Measurements from ENCODE around the gene MED19.
"Not testable (repeated sequence)": the region's sequence is repeated elsewhere in the genome, so short reads cannot be mapped to it uniquely, and the experiment has no call there.

MED19 gene

DNA sequence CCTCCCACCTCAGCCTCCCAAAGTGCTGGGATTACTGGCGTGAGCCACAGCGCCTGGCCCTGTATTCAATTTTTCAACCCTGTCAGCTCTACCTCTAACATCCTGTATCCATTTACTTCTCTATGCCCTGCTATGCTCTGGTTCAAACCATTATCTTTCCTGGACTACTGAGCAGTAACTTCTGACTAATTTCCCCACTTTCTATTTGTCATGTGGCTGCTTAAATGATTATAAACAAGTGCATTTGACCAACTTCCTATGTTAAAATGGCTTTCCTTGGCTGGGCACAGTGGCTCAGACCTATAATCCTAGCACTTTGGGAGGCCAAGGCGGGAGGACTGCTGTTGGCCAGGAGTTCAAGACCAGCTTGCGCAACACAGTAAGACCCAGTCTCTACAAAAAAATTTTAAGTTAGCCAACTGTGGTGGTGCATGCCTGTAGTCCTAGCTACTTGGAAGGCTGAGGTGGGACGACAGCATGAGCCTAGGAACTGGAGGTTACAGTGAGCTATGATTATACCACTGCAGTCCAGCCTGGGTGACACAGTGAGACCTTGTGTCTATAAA is 2.1 kb downstream of the MED19 start:
- intact Hi-C loops (cut with DNase I), result loop anchor here (2.0 to 5.0 kb wide), 2 partner anchors 52 to 91 kb away; partner anchors contain the start of gene CTNND1
- DNase-seq, result peak in 1 of 10 donors; percentile 1

DNA sequence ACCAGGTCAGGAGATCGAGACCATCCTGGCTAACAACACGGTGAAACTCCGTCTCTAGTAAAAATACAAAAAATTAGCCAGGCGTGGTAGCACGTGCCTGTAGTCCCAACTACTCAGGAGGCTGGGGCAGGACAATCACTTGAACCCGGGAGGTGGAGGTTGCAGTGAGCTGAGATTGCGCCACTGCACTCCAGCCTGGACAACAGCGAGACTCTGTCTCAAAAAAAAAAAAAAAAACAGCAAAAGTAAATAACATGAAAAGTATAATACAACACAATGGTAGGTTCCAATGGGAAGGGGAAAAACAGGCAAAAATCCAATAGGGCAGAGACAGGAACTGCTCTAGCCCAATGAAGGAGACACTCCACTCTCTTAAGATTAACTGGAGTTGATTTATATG is 6.6 kb downstream of the MED19 start:
- intact Hi-C loops (cut with DNase I); DNase-seq: not testable (repeated sequence)

DNA sequence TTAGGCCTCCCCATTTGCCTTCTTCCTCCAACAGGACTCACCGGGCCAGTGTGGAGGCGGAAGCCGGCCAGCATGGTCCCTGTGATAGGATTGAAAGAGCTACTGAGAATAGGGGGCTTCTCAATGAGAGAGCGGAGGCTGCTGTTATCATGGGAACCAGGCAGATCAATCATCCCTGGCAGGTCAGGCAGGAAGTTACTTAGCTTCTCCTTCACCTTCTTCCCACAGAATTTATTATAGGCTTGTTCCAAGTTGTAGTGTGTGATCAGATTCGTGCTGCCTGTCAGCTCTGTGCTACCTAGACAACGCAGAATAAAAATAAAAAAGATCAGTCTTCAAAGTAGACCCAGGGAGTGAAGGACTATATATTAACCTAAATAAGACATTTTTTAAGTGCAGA is 7.1 kb downstream of the MED19 start:
- DNase-seq, result no peak
- intact Hi-C loops (cut with DNase I), result no loop called here

DNA sequence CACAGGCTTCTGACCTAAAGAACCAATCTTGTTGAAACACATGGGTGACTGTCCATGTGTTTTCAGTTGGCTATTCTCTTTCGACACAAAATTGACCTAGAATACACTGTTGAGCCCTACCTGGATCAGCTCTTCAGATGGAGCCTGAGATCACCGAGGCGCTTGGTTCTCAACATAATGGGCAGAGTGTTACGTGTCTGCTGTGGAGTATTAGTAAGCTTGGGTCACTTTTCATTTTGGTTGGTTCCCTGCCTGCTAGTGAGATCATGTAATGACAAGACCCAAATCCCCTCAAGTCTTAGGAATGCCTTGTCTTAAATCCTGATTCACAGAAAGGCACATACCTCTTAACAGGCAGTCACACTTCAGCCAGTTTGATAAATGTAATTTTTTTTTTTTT is 8.7 kb downstream of the MED19 start:
- intact Hi-C loops (cut with DNase I), result no loop called here

DNA sequence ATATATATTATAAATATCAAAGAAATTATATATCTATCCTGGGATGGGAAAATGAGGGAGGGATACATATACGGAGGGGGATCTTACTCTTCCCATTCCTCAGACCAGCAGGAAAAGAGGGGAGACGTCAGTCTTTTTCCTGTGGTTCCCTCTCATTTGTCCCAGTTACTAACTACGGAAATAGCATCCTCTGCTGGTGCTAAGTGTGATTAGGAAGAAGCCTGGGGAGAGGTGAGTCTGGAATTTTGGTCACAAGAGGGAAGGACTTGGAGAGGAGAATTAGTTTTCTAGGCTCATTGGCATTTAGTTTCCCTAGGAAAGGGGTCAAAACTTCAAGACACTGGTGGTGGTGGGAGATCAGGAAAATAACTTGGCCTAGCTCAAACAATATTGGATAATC is 11.6 kb downstream of the MED19 start:
- DNase-seq, result no peak
- intact Hi-C loops (cut with DNase I), result no loop called here

More for the DNA sequence above, 8.7 kb downstream of the MED19 start:
- no peak for DNase-seq

DNA sequence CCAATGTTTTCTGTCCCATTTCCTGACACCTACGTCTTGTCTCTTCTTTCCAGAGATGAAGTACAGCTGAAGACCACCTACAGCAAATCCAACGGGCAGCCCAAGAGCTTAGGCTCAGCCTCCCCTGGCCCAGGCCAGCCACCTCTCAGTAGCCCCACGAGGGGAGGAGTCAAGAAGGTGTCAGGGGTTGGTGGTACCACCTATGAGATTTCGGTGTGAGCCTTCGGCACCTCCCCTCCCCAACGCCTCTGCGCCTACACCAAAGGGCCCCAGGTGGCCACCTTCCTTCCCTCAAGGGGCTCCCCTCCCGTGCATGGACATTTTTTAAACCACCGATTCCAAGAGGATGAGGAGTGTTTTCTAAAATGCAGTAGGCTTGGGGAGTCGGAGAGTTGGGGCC is 12.2 kb downstream of the MED19 start:
- DNase-seq, result peak in 1 of 10 donors; percentile 24
- intact Hi-C loops (cut with DNase I), result no loop called here

DNA sequence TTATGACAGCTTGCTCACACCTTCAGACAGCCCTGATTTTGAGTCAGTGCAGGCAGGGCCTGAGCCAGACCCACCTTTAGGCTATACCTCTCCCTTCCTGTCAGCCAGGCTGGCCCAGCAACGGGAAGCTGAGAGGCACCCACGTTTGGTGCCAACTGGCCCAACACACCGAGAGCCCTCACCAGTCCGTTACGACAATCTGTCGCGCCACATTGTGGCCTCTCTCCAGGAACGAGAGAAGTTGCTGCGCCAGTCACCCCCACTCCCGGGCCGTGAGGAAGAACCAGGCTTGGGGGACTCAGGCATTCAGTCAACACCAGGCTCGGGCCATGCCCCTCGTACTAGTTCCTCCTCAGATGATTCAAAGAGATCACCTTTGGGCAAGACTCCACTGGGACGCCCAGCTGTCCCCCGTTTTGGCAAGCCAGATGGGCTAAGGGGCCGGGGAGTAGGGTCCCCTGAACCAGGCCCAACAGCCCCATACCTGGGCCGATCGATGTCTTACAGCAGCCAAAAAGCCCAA is 13.1 kb downstream of the MED19 start:
- peak in 1 of 10 donors; percentile 75 for DNase-seq

DNA sequence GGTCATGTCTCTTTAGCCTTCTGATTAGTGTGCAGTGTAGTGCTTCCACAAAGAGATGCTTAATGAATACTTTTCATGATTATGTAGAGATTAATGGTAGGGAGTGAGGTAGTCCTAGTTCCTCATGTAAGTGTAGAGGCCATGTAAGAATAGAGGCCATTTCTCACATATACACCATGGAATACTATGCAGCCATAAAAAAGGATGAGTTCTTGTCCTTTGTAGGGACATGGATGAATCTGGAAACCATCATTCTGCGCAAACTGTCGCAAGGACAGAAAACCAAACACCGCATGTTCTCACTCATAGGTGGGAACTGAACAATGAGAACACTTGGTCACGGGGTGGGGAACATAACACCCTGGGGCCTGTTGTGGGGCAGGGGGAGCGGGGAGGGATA is 21.5 kb downstream of the MED19 start:
- DNase-seq; intact Hi-C loops (cut with DNase I): not testable (repeated sequence)

More for the DNA sequence above, 13.1 kb downstream of the MED19 start:
- intact Hi-C loops (cut with DNase I), result no loop called here

DNA sequence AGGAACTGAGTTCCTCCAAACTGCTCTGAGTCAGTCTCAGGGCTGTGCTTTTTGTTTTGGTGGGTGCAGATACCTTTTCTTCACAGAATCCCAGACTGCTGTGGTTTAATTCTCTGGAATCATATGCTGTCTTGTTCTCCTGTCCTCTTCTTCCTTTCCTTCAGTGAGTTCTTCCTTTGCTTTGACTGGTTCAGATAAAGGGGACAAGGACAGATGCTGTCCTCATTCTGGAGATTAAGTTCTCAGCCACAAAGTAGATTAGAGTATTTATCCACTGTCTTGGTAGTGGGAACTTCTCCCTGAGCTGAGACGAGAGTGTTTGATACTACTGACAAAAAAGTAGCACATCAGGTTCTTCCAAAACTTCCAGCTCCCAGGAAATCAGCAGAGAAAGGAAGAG is 30.8 kb downstream of the MED19 start:
- intact Hi-C loops (cut with DNase I), result no loop called here
- DNase-seq, result no peak

DNA sequence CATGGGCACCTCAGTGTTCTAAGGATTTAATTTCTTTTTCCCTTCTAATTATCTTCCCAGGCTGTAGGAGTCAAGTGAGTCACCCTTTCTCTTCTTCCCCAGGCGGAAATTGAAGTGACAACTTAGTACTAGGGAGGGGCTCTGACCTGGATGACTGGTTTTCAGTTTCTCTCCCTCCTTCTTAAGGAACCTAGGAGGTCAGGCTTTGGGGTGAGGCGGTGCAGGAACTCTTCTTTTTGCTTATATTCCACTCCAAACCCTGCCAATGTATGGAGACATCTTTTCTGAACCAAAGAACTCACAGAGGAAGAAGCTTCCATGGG is 31.5 kb downstream of the MED19 start:
- no peak for DNase-seq

DNA sequence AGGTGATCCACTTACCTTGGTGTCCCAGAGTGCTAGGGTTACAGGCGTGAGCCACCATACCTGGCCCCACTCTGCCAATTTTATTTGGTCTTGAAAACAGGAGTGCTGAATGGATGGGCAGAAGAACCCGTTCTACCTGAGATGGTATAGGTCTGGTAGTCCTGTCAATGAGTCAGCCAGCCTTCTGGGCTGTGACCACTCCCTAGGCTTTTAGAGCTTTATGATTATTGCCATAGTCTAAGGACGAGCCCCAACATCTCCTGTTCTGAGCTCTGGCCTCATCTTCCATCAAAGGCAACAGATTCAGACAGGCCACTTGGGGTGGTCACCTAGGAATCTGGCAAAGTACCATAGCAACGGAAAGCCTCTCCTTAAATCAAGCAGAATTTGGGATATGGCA is 32.6 kb downstream of the MED19 start:
- intact Hi-C loops (cut with DNase I), result no loop called here
- no peak for DNase-seq

More for the DNA sequence above, 31.5 kb downstream of the MED19 start:
- intact Hi-C loops (cut with DNase I), result no loop called here

DNA sequence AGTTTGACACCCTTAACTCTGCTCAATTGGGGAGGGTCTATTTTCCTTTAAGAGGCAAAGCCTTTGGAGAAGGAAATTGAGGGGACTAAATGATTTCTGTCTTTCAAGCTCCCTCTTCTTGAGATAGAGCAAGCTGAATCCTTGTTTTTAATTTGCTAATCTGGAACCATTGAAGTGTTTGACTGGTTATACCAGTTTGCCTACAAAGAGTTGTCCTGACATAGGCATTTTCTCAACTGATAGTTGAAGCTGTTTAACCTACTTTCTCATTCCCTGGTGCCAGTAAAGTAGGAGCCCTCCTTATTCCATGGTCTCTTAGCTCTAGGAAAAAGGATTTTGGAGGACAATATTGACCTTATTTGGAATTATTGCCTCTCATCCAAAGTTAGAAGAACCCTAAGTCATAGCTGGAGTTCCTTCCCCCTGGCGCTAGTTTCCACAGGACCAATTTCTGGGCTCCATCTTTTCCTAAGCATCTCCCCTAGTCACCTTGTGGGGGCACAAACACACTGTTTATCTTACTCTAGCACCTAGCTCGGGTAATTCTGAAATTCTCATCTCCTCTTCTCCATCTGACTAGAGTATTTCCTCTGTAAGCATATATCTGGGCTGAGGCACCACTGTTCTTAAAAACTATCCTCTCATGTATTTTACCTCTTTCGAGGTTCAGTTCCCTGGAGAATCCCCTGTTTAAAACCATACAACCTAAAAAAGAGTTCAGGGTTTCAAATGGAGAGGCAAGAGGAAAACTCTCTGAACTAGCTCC is 36.7 kb downstream of the MED19 start:
- no peak for DNase-seq
- intact Hi-C loops (cut with DNase I), result no loop called here

DNA sequence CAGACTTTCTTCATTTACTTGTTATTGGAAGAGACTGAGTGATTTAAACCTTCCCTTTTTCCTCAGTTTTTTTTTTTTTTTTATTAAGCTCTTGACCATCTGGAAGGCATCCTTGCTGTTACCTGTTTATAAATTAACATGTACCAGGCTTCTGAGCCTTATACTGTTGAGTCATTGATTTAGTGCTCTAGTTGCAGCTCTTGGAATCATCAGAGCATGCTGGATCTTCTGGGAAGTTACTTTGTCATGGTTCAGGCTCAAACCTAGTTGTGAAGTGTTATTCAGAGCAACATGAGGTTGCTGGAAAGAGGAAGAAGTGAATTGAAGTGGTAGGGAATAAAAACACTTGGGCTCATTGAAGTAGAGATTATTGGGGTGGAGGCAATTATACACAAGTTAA is 37.8 kb downstream of the MED19 start:
- intact Hi-C loops (cut with DNase I), result no loop called here
- DNase-seq, result no peak

DNA sequence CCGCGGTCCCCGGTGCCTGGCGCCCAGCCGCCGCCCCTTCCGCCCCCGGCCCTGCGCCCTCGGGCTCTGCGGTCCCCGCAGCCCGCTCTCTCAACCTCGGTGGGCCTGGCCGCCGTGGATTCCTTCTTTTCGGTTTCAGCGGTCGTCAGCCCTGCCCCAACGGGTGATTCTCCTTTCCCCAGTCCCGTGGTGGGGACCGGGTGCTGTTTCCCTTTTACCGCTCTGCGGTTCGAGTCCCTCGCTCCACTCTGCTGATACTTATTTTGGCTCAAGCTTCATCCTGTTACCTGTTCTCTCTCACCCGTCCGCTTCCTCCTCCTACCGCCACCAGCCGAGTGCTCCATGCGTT is 43.6 kb downstream of the MED19 start:
- DNase-seq, result no peak
- intact Hi-C loops (cut with DNase I), result no loop called here

DNA sequence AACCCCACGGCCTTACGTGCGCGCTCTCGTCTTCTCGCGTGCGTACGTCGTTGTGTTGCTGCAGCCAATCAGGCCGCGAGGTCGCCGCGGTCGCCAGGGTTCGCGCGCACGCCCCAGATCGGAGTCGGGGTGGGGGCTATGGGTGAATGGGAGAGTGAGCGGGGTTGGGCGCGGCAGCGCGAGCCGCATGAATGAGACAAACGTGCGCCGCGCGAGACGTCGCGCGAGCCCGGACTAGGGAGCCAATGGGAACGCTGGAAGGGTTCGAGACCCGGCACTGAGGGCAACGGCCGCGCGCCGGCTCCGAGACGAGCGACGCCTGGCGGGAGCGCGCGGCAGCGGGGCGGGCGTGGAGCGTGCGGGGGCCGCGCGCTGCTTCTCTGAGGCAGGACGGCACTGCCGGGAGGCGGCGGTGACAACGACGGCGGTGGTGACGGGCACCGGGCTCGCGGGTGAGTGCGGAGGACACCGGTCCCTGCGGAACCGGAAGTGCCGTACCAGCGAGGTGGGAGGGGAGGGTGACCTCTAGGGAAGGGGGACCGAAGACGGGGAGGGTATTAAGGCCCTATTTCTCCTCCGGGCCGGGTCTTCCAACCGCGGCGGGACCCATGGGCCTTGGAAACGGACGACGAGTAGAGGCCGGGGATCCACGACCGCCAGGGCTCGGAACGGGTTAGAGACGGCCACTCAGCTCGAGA is 44.1 kb downstream of the MED19 start, which contains the start of gene ZDHHC5:
Gene ZDHHC5, plus strand, starts transcription at position 379 of the 698 bp plus-strand sequence. CDS start 4,977 bp downstream, outside the sequence.
- intact Hi-C loops (cut with DNase I), result loop anchor here (1.0 to 2.0 kb wide), 3 partner anchors 11 to 132 kb away; partner anchors contain the start of genes CLP1, MED19 and TMX2
- peak; percentile 98 to 100 (median 100) for DNase-seq

DNA sequence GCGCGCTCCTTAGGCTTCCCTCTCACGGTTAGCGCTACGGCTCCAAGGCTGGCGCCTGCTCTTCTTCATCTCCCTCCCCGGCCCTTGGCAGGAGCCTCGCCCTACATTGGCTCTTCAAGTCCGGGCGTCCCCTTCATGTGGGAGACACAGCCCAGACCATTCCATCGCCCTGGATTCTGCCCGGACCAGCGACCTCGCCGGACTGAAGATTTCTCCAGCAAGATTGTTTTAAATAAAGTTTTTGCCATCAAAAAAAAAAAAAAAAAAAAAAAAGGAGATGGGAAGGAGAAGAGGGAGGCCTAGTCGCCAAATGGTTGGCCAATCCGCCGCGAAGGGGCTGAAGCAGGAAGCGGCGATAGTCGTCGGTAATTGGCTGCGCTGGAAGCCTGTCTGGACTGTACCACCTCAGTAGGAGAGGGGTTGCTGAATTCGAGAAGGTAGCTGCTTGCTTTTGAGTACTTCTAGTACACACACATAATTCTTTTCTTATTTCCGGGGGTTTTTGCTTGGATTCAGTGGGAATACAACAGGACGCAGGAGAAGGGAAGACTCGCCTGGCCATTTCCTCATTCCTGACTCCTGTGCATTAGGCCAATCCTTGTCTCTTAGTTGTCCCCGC is 44.8 kb downstream of the MED19 start:
- intact Hi-C loops (cut with DNase I), result loop anchor here (1.0 to 2.0 kb wide), 3 partner anchors 10 to 133 kb away; partner anchors contain the start of genes CLP1, MED19 and TMX2
- DNase-seq, result peak; percentile 95 to 99 (median 97)

DNA sequence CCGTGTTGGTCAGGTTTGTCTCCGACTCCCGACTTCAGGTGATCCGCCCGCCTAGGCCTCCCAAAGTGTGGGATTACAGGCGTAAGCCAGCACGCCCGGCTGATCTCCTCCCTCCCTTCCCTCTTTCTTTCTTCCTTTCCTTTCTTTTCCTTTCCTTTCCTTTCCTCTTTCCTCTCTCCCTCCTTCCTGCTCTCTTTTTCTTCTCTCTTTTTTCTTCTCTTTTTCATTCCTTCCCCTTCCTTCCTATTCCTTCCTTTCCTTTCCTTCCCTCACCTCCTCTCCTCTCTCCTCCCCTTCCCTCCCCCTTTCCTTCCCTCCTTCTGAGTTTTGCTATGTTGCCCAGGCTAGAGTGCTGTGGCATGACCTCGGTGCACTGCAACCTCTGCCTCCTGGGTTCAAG is 48.0 kb downstream of the MED19 start:
- peak in 1 of 10 donors; percentile 43 for DNase-seq
- intact Hi-C loops (cut with DNase I), result no loop called here

DNA sequence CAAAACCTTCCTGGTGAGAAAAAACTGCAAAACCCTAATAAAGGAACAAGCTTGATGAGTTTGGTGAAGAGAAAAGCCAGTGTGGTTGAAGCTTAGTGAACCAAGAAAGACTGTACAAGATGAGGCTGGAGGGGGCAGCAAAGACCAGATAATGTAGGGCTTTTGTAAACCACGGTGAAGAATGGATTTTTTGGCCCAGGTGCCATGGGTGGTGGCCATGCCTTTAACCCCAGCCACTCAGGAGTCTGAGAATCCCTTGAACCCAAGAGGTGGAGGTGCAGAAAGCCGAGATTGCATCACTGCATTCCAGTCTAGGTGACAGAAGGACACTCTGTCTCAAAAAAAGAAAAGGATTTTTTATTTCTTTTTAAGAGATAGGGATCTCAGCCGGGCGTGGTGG is 49.1 kb downstream of the MED19 start:
- DNase-seq, result no peak
- intact Hi-C loops (cut with DNase I), result no loop called here

DNA sequence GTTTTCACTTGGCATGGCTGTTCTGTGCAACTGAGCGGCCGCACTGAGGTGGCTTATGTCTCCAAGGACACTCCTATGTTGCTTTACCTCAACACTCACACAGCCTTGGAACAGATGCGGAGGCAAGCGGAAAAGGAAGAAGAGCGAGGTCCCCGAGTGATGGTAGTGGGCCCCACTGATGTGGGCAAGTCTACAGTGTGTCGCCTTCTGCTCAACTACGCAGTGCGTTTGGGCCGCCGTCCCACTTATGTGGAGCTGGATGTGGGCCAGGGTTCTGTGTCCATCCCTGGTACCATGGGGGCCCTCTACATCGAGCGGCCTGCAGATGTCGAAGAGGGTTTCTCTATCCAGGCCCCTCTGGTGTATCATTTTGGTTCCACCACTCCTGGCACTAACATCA is 52.3 kb downstream of the MED19 start:
- peak in 1 of 10 donors; percentile 53 for DNase-seq
- intact Hi-C loops (cut with DNase I), result no loop called here

DNA sequence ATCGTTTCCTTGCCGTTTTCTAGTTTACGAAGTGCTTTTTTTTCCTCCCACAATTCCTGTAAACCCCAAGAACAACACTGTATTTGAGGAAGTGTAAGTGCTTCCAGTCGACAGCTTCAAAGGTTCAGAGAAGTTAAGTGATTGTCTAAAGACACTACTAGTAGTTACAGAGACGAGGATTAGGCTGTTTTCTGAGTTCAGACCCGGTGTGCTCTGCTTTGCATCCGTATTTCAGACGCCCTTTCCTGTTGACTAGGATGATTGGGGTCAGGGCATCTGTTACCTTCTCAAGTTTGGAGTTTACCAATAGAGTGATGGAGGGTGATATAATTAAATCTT is 54.0 kb downstream of the MED19 start:
- intact Hi-C loops (cut with DNase I), result no loop called here
- no peak for DNase-seq
